Activated T-cell treated with anti-CD3 and anti-CD28 coated beads, Interleukin-2, amount 50 U/mL, for 4 hours (primary cell): Measurements from ENCODE around the gene MMP20. TPM values are rescaled to one million over a fixed set of nuclear protein-coding genes. Genes with fewer than 3 reads are reported as not detected.

Experiments
- ATAC-seq, 2 donors: fragments of 200-7000 bp; cut with Tn5 transposase; one replicate each; pipeline ENCODE4 v1.10.0; 2021
- DNase-seq: peaks from one replicate; pipeline ENCODE4 v3.0.0-alpha.2; 2020
- H3K27me3 Mint-ChIP-seq: one replicate; pipeline ENCODE4 v1.8.0; 2021; ENCODE audit warnings: low read depth, mixed read lengths
- H3K36me3 Mint-ChIP-seq: one replicate; pipeline ENCODE4 v1.8.0; 2022; ENCODE audit warnings: mixed read lengths; ENCODE audit not compliant: insufficient read depth
- H3K4me1 Mint-ChIP-seq: one replicate; pipeline ENCODE4 v1.8.0; 2021; ENCODE audit warnings: low read depth, mixed read lengths
- H3K4me3 Mint-ChIP-seq: one replicate; pipeline ENCODE4 v1.8.0; 2021; ENCODE audit warnings: mild to moderate bottlenecking, moderate library complexity, mixed read lengths
- H3K9me3 Mint-ChIP-seq: one replicate; pipeline ENCODE4 v1.8.0; 2021; ENCODE audit warnings: mixed read lengths
- total RNA-seq, 3 donors: library from RNA; stranded (reverse); gene quantifications; one replicate each; pipeline ENCODE4 v1.2.1, GENCODE V29; 2021

MMP20 gene
- total RNA-seq, 3 donors from 2014 or later = not detected

DNA sequence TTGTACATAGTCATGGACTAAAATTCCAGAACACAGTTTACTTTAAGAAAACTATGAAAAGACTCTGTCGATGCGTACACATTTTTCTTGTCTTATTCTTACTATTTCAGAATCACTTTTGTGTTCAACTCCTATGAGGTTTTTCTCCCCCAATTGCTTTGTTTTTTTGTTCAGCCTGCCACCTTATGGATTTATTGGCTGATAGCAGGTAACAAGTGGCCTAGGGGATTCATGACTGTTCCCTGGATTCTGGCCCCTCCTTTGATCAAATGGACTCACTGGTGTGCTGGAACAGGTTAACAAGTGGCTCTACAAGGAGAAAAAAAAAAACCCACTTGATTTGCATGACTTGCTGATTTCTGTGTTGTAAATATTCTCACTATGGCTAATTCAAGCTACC lies 10.6 kb downstream of the MMP20 start:
- Mint-ChIP-seq H3K4me3 (no peak overlapping the region), H3K4me1 (peaks cover 10% of the 10 kb centered on the region), H3K36me3 (no peaks in the 10 kb centered on the region), H3K9me3 (no peaks in the 10 kb centered on the region), H3K27me3 (no peaks in the 10 kb centered on the region)
- ATAC-seq = no peak
- DNase-seq = no peak

DNA sequence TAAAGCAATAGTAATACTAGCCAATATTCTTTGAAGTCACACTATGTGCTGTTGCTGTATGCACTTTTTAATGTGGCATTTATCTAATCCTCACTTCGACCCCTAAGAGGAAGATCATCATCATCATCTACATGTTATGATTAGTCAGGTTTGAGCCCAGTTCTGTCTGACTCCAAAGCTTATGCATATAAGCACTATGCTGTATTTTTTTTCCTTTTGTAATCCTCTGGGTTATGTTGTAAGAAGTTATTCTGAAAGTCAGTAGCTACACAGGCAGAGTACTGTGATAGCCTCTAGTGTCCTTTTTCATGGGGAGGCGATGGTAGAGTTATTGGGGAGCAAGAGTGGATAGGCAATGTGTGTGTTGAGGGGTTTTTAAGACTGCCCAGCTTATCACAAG lies 11.1 kb downstream of the MMP20 start:
- H3K9me3 Mint-ChIP-seq = no peaks in the 10 kb centered on the region
- H3K4me3 Mint-ChIP-seq = no peak overlapping the region
- H3K27me3 Mint-ChIP-seq = no peaks in the 10 kb centered on the region

DNA sequence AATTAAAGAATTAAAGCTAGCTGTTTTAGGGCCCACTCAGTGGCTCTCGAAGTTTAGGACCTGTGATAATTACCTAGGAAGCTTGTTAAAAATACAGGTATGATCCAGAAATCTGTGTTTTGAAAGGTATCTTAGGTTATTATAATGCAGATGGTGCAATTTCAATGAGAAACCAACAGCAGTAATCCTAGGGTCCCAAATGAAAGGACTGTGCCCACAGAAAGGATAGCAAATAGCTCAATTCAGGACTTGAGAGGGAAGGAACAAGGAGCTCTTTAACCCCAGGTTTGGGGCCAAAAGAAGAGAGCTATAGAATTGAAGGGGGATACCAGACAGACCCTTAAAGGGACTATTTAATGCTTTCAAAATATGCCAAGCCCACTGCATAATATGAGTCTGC lies 11.7 kb downstream of the MMP20 start:
- H3K4me3 Mint-ChIP-seq = no peak overlapping the region
- no peaks in the 10 kb centered on the region for H3K9me3 Mint-ChIP-seq
- peaks cover 10% of the 10 kb centered on the region for H3K4me1 Mint-ChIP-seq
- no peaks in the 10 kb centered on the region for H3K36me3 Mint-ChIP-seq
- DNase-seq = no peak
- ATAC-seq = no peak
- no peaks in the 10 kb centered on the region for H3K27me3 Mint-ChIP-seq

More for the DNA sequence above, 11.1 kb downstream of the MMP20 start:
- Mint-ChIP-seq H3K4me1 (peaks cover 10% of the 10 kb centered on the region), H3K36me3 (no peaks in the 10 kb centered on the region)
- no peak for DNase-seq
- no peak for ATAC-seq

DNA sequence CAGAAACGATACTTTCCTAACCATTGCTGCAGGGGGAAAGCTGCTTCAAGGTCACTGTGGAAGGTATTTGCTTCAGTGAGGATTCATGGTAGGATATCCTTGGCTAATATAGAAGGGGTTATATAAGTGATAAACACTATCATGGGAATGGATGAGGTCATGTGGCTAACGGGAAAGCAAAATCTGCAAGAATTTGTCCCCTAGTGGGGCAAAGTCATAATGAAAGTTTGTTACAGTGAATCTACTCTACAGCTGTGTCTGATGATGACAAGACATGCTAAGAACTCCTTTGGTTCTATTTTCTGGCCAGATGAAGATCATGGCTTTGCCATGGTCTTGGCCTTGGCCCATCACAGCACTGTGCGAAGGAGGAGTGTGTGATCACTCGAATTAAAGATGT lies 13.8 kb downstream of the MMP20 start:
- no peaks in the 10 kb centered on the region for H3K27me3 Mint-ChIP-seq
- peaks cover 10% of the 10 kb centered on the region for H3K4me1 Mint-ChIP-seq
- H3K9me3 Mint-ChIP-seq = no peaks in the 10 kb centered on the region
- ATAC-seq (no peak), DNase-seq (no peak)
- no peaks in the 10 kb centered on the region for H3K36me3 Mint-ChIP-seq
- no peak overlapping the region for H3K4me3 Mint-ChIP-seq

DNA sequence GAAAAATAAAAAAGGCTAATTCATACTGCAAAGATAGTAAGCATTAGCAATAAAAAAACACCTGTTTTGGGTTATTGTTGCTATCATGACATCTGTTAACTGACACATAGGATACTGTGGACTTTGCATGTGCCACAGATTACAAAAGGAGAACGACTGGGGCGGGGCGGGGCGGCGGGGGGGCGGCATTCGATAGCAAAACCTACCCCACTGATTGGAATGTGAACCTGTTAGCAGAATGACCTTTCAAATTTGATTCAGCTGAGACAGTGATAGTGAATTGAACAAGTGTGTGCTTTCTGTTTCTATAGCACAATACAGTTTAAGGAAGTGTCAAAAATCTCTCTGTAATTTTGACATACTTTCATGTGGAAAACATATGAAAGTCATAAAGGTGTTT lies 14.9 kb downstream of the MMP20 start:
- Mint-ChIP-seq H3K27me3 (no peaks in the 10 kb centered on the region), H3K4me3 (no peak overlapping the region), H3K9me3 (no peaks in the 10 kb centered on the region), H3K4me1 (peaks cover 10% of the 10 kb centered on the region), H3K36me3 (no peaks in the 10 kb centered on the region)
- DNase-seq (no peak), ATAC-seq (no peak)

DNA sequence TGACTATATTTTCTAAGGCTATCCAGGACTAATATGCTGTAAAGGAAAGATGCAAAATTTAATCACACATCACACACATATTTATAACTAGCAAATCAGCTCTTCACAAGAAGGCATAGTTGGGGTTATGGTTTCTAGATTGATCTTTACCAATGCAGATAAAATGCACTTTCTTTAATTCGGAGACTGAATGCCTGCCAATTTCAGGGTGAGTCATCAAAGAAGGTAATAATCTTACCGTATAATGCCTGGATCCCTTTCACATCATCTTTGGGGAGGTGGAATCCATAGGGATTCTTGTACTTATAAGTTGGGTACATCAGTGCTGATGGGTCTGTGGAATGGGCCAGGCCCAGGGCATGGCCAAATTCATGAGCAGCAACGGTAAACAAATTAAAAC lies 16.4 kb downstream of the MMP20 start:
- Mint-ChIP-seq H3K4me1 (peaks cover 10% of the 10 kb centered on the region), H3K4me3 (no peak overlapping the region), H3K27me3 (no peaks in the 10 kb centered on the region), H3K36me3 (no peaks in the 10 kb centered on the region), H3K9me3 (no peaks in the 10 kb centered on the region)
- ATAC-seq = no peak
- no peak for DNase-seq

DNA sequence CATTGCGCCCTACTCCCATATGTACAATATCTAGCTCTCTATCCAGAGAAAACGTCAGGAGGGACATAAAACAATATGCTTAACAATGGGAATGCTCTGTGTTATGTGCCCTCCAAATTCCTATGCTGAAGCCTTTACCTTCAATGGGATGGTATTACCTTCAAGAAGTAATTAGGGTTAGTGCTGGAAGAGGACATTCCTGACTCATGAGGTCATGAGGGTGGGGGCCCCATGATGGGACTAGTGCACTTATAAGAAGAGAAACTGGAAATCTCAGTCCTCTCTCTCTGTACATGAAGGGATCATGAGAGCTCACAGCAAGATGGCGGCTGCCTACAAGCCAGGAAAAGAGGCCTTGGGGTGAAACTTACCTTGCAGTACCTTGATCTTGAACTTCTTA lies 20.3 kb downstream of the MMP20 start:
- Mint-ChIP-seq H3K4me1 (peaks cover 10% of the 10 kb centered on the region), H3K36me3 (no peaks in the 10 kb centered on the region), H3K9me3 (no peaks in the 10 kb centered on the region), H3K4me3 (no peak overlapping the region), H3K27me3 (no peaks in the 10 kb centered on the region)
- no peak for DNase-seq
- ATAC-seq = no peak

DNA sequence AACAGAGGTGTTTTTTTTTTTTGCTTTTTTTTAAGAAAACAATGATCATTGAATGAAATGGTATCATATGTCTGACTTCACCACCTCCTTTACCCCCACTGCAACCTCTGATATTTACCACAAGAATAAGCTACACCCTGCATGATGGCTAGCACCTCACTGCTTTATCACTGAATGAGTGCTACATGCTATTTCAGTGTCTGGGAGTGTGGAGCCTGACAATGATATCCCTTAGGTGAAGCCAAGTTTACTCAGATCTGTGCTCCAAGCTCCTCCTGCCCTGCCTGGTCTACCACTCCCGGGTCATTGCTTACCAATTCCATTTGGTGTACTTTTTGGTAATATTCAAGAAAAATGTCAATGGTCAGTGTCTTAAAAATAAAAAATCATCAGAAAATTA lies 21.1 kb downstream of the MMP20 start:
- ATAC-seq (no peak), DNase-seq (no peak)
- H3K4me1 Mint-ChIP-seq = peaks cover 19% of the 10 kb centered on the region
- H3K27me3 Mint-ChIP-seq = no peaks in the 10 kb centered on the region
- H3K4me3 Mint-ChIP-seq = no peak overlapping the region
- no peaks in the 10 kb centered on the region for H3K9me3 Mint-ChIP-seq
- H3K36me3 Mint-ChIP-seq = no peaks in the 10 kb centered on the region

DNA sequence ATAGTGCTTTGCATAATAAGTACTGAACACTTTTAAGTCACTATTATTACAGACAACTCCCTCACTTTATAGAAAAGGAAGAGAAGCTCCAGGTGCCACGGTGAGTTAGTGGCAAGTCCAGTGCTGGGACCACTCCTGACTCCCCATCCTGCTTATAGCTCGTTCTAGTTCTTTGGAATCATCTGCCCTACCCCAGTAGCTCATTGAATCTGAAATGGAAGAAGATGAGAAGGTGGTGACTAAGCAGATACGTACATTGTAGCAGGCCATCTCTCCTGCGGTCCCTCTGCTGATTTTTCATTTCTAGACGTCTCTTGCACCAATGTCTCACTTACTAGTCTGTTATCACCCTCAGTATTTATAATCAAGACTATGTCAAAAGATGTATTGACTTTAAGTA lies 21.6 kb downstream of the MMP20 start:
- Mint-ChIP-seq H3K36me3 (no peaks in the 10 kb centered on the region), H3K9me3 (no peaks in the 10 kb centered on the region), H3K4me3 (no peak overlapping the region), H3K4me1 (peaks cover 23% of the 10 kb centered on the region), H3K27me3 (no peaks in the 10 kb centered on the region)
- ATAC-seq (no peak), DNase-seq (no peak)

DNA sequence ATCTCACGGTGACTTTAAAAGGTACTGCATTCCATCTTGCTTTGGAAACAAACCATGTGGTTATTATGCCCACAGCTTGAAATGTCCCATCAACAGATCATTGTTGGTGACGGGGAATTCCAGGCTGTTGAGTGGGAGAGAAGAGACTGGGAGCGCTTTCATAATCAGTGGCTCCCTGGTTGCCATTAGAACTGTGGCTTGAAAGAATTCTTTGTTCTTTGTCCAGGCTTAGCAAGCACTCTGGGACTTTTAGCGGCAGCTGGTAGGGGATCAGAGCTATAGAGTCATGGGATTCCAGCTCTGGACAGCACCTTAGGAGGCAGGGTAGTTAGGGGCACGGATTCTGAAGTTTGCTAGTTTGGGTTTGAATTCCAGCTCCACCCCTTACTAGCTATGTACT lies 22.0 kb downstream of the MMP20 start:
- no peaks in the 10 kb centered on the region for H3K36me3 Mint-ChIP-seq
- H3K4me1 Mint-ChIP-seq = peaks cover 27% of the 10 kb centered on the region
- no peaks in the 10 kb centered on the region for H3K9me3 Mint-ChIP-seq
- no peak overlapping the region for H3K4me3 Mint-ChIP-seq
- ATAC-seq = no peak
- H3K27me3 Mint-ChIP-seq = no peaks in the 10 kb centered on the region
- DNase-seq = no peak

DNA sequence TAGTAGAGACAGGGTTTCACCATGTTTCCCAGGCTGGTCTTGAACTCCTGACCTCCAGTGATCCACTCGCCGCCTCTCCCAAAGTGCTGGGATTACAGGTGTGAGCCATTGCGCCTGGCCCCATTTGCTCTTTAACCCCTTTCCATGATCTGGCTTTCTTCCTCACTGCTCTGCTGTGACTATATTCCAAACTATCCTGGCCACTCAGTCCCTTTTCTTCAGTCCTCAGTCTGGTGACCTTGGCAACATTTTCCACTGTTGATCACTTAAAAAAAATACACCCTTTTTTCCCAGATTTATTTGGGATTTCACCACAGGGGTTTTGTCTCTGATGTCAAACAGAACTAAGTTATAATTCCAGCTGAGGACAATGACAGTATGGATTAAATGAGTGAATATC lies 24.5 kb downstream of the MMP20 start:
- DNase-seq = no peak
- Mint-ChIP-seq H3K27me3 (no peaks in the 10 kb centered on the region), H3K9me3 (no peaks in the 10 kb centered on the region), H3K4me3 (no peak overlapping the region), H3K36me3 (no peaks in the 10 kb centered on the region), H3K4me1 (peaks cover 27% of the 10 kb centered on the region)
- ATAC-seq = no peak

DNA sequence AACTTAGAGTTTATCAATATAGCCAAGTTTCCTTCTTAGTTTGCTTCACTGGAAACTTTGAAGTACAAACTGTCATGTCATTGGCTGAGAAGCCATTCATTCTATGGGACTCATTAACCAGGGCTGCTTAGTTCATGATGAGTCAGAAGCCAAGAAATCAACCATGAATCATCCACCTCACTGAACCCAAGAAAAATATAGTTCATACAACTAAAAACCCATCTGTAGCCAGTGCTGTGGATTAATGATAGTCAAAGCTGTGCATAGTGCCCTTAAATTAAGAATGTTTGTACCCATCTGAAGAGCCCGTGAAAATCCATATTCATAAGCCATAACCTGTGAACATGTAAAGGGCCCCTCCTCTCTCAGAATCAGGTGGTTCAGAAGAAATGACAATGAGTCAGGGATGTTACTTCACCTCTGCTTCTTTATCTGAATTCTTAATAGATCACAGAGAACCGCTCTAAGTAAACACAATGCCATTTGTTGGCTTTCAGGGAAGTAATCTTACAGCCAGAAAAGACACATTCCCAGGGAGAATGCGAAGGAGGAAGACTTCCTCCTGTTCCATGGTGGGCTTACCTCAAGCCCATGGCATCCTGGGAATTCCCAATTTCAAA lies 25.4 kb downstream of the MMP20 start:
- ATAC-seq (peak; percentile 95 to 96), DNase-seq (no peak)
- Mint-ChIP-seq H3K4me3 (no peak overlapping the region), H3K4me1 (peaks cover 27% of the 10 kb centered on the region), H3K36me3 (no peaks in the 10 kb centered on the region), H3K27me3 (no peaks in the 10 kb centered on the region), H3K9me3 (no peaks in the 10 kb centered on the region)

DNA sequence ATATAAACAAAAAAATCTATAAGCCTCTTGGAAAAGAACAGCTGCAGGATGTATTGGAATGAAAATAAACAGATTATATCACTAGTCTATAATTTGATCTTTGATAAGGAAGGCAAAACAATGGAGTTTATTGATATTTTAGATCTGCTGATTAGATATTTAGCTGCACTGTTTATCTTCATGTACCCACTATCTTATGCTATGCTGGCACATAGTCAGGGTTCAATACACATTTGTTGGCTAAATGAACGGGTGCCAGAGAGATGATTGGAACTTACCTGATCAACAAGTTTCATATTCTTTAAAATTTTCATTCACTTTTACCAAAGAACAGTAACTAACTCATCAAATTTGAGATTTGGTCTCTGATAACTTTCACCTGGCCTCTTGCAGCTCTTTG lies 26.9 kb downstream of the MMP20 start:
- H3K4me1 Mint-ChIP-seq = peaks cover 27% of the 10 kb centered on the region
- no peak for DNase-seq
- no peaks in the 10 kb centered on the region for H3K27me3 Mint-ChIP-seq
- H3K9me3 Mint-ChIP-seq = no peaks in the 10 kb centered on the region
- no peaks in the 10 kb centered on the region for H3K36me3 Mint-ChIP-seq
- ATAC-seq = no peak
- no peak overlapping the region for H3K4me3 Mint-ChIP-seq

DNA sequence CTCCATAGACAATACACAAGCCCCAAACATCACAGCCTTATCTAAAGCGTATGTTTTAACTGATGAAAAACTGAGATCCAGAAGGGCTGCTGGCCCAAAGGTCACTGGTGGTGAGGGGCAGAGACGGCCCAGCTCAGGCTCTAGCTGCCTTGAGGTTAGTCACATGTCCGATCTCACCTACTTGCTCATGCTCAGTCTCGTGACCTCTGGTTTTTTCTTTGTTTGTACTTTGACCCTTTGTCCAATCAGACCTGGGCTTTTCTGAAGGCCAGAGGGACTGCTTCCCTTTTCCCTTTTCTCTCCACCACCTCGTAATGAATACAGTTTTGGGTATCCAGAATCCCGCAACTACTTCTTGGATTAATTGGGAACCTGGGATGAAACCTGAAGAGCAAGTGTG lies 28.6 kb downstream of the MMP20 start:
- Mint-ChIP-seq H3K4me3 (no peak overlapping the region), H3K9me3 (no peaks in the 10 kb centered on the region), H3K27me3 (no peaks in the 10 kb centered on the region), H3K4me1 (peaks cover 26% of the 10 kb centered on the region), H3K36me3 (no peaks in the 10 kb centered on the region)
- DNase-seq (no peak), ATAC-seq (no peak)

DNA sequence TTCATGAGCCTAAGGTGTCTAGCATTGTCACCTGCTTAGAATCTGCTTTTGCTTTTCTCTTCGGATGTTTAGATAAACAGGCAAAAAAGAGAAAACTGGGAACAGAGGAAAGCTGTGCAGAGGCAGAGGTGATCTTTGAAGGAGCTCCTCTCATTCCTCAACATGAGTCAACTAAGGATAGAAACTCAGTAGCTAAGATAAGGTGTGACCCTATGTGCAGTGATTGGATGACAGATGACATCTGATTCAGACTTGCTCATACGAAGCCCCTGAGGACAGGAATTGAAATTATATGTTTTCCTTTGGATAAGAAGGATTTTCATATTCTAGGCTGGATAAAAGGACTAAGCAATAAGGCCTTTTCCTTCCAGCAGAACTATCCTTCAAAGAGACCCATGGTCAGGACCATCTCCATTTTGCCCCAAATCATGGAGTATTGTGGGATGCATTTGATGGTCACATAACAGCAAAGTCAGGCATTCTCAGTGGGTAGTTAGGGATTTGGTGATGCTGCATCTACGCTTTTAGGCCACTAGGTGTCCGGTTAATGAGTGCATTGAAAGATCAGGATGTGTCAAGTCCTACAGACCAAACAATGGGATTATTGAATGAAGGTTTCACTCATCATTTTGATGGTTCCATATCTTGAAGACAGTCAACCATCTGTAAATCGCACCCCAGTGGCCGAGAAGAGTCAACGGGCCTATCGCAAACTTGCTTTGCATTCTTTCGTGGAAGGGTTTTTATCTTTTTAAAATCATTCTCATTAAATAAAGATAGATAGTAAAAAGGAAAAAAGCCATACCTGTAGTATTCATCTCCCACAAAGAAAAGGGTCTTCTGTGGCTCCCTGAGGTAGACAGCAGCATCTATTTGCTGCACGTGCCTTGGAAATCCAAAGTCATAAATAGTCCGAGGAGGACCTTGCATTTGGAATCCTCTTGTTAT lies 32.2 kb downstream of the MMP20 start:
- ATAC-seq (peak in 1 of 2 donors; percentile 39), DNase-seq (no peak)
- no peaks in the 10 kb centered on the region for H3K27me3 Mint-ChIP-seq
- H3K9me3 Mint-ChIP-seq = peaks cover 7% of the 10 kb centered on the region
- H3K4me1 Mint-ChIP-seq = peaks cover 13% of the 10 kb centered on the region
- no peaks in the 10 kb centered on the region for H3K36me3 Mint-ChIP-seq
- H3K4me3 Mint-ChIP-seq = no peak overlapping the region
